Measurements from ENCODE around the gene PCGF3.
"Not testable (repeated sequence)": the region's sequence is repeated elsewhere in the genome, so short reads cannot be mapped to it uniquely, and the experiment has no call there.

Gene PCGF3

GRCh38 chr4:668219-668618 is 37.4 kb upstream of the PCGF3 start:
- not testable (repeated sequence) for DNase-seq

GRCh38 chr4:669806-670559 is 35.6 kb upstream of the PCGF3 start:
- DNase-seq, result not testable (repeated sequence)

- DNase-seq, result no peak
These were observed 33.9 kb upstream of the PCGF3 start for GRCh38 chr4:671769-672168.

GRCh38 chr4:673349-674091 is 32.1 kb upstream of the PCGF3 start:
- peak; percentile 60 for DNase-seq

- DNase-seq, result peak; percentile 98
These were observed 31.2 kb upstream of the PCGF3 start, which contains the start of the genes ATP5ME and MYL5 for GRCh38 chr4:674172-675035. Gene ATP5ME, minus strand, starts transcription at chr4:674276. Its CDS starts 29 bp downstream, at chr4:674247. Gene MYL5, plus strand, starts transcription at chr4:674542. Its CDS starts 3,485 bp downstream, at chr4:678027.

GRCh38 chr4:675036-675882 is 30.4 kb upstream of the PCGF3 start:
- DNase-seq, result peak; percentile 55

GRCh38 chr4:675980-676870 is 29.4 kb upstream of the PCGF3 start:
- DNase-seq, result no peak

GRCh38 chr4:676871-677235 is 28.8 kb upstream of the PCGF3 start:
- DNase-seq, result no peak

- no peak for DNase-seq
These were observed 28.0 kb upstream of the PCGF3 start for GRCh38 chr4:677431-678293.

- no peak for DNase-seq
These were observed 27.1 kb upstream of the PCGF3 start for GRCh38 chr4:678331-679103.

GRCh38 chr4:679104-679481 is 26.5 kb upstream of the PCGF3 start:
- DNase-seq, result no peak

- DNase-seq, result no peak
These were observed 26.0 kb upstream of the PCGF3 start for GRCh38 chr4:679629-680028.

- no peak for DNase-seq
These were observed 25.5 kb upstream of the PCGF3 start for GRCh38 chr4:680091-680490.

- DNase-seq, result no peak
These were observed 25.1 kb upstream of the PCGF3 start for GRCh38 chr4:680551-680927.

GRCh38 chr4:680928-681645 is 24.5 kb upstream of the PCGF3 start:
- DNase-seq, result peak; percentile 91

GRCh38 chr4:681736-682451 is 23.7 kb upstream of the PCGF3 start:
- no peak for DNase-seq

GRCh38 chr4:682490-683172 is 23.0 kb upstream of the PCGF3 start:
- no peak for DNase-seq

Data from hematopoietic multipotent progenitor cell treated with erythropoietin and hydrocortisone succinate and interleukin-3 and kit ligand, for 4 days (in vitro differentiated cells).